Right ventricle myocardium superior (tissue), 1 donor: ENCODE results near the gene BIRC5. TPM values are rescaled to one million over a fixed set of nuclear protein-coding genes. Genes with fewer than 3 reads are reported as not detected.

Source experiments
- ATAC-seq: fragments of 200-7000 bp; cut with Tn5 transposase; one replicate; pipeline ENCODE4 v1.9.1; 2020; ENCODE audit warnings: mild to moderate bottlenecking; ENCODE audit not compliant: poor library complexity
- DNase-seq: peaks from one replicate; pipeline ENCODE4 v3.0.0-alpha.2; 2020
- intact Hi-C: fragments of 100-400 bp; cut with DNase I; formaldehyde crosslinking; loops from one replicate; pipeline ENCODE4 v1.11.2; 2022
- total RNA-seq: library from RNA; stranded (reverse); fragmentation: NEBNext Ultra II Directional; extraction: Animal tissue kit (Norgen Biotek cat#: 25700); gene quantifications from one replicate; pipeline ENCODE4 v1.2.1, GENCODE V29; 2021
- donor health status: DM: no; HTN: yes; CAD: no; lungs with severe emphysema.

Gene BIRC5
- total RNA-seq, 1 donor from 2014 or later = 1.7 TPM

DNA sequence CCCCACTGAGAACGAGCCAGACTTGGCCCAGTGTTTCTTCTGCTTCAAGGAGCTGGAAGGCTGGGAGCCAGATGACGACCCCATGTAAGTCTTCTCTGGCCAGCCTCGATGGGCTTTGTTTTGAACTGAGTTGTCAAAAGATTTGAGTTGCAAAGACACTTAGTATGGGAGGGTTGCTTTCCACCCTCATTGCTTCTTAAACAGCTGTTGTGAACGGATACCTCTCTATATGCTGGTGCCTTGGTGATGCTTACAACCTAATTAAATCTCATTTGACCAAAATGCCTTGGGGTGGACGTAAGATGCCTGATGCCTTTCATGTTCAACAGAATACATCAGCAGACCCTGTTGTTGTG, 631 bp downstream of the BIRC5 start:
- intact Hi-C loops = no loop called here
- no peak for DNase-seq
- ATAC-seq = no peak

DNA sequence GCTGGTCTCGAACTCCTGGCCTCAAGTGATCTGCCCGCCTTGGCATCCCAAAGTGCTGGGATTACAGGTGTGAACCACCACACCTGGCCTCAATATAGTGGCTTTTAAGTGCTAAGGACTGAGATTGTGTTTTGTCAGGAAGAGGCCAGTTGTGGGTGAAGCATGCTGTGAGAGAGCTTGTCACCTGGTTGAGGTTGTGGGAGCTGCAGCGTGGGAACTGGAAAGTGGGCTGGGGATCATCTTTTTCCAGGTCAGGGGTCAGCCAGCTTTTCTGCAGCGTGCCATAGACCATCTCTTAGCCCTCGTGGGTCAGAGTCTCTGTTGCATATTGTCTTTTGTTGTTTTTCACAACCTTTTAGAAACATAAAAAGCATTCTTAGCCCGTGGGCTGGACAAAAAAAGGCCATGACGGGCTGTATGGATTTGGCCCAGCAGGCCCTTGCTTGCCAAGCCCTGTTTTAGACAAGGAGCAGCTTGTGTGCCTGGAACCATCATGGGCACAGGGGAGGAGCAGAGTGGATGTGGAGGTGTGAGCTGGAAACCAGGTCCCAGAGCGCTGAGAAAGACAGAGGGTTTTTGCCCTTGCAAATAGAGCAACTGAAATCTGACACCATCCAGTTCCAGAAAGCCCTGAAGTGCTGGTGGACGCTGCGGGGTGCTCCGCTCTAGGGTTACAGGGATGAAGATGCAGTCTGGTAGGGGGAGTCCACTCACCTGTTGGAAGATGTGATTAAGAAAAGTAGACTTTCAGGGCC, 5.5 kb downstream of the BIRC5 start:
- intact Hi-C loops = no loop called here

DNA sequence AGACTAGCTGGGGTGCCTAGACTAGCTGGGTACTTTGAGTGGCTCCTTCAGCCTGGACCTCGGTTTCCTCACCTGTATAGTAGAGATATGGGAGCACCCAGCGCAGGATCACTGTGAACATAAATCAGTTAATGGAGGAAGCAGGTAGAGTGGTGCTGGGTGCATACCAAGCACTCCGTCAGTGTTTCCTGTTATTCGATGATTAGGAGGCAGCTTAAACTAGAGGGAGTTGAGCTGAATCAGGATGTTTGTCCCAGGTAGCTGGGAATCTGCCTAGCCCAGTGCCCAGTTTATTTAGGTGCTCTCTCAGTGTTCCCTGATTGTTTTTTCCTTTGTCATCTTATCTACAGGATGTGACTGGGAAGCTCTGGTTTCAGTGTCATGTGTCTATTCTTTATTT, 9.0 kb downstream of the BIRC5 start:
- intact Hi-C loops = no loop called here
- ATAC-seq (no peak), DNase-seq (no peak)

More for the DNA sequence above, 5.5 kb downstream of the BIRC5 start:
- no peak for DNase-seq
- ATAC-seq = no peak

DNA sequence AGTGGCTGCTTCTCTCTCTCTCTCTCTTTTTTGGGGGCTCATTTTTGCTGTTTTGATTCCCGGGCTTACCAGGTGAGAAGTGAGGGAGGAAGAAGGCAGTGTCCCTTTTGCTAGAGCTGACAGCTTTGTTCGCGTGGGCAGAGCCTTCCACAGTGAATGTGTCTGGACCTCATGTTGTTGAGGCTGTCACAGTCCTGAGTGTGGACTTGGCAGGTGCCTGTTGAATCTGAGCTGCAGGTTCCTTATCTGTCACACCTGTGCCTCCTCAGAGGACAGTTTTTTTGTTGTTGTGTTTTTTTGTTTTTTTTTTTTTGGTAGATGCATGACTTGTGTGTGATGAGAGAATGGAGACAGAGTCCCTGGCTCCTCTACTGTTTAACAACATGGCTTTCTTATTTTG, 9.7 kb downstream of the BIRC5 start:
- no peak for DNase-seq
- no peak for ATAC-seq
- intact Hi-C loops = no loop called here

GRCh38 chr17:78224231-78225087, 10.4 kb downstream of the BIRC5 start:
- DNase-seq = no peak
- intact Hi-C loops = no loop called here
- ATAC-seq = no peak

- ATAC-seq (no peak), DNase-seq (no peak)
- intact Hi-C loops = no loop called here
These were observed 11.2 kb downstream of the BIRC5 start for GRCh38 chr17:78225088-78225865.

GRCh38 chr17:78226055-78226758, 12.2 kb downstream of the BIRC5 start:
- no peak for DNase-seq
- intact Hi-C loops = no loop called here

GRCh38 chr17:78226759-78227454, 12.9 kb downstream of the BIRC5 start:
- DNase-seq (no peak), ATAC-seq (no peak)
- intact Hi-C loops = no loop called here

More at GRCh38 chr17:78226055-78226758, 12.2 kb downstream of the BIRC5 start:
- ATAC-seq = no peak

DNA sequence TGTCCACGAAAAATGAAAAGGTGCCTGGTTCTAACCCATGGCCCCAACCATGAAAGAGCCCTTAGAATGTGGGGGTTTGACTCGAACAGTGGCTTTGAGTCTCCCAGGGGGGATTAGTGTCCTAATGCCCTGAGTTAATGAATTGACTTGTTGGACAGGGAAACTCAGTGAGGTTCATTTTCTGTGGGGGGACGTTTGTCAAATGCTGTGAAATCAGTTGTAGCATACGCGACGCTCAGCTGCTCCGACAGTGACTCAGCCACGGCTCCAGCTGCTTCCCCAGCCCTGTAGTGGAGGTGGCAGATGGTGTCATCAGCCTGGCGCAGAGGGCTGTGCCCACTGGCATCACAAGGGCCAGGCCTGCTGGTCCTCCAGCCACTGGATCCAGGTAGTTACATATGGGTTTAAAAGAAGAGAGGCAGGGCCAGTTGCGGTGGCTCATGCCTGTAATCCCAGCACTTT, 13.4 kb downstream of the BIRC5 start:
- intact Hi-C loops = no loop called here
- ATAC-seq (no peak), DNase-seq (no peak)

- intact Hi-C loops = no loop called here
- ATAC-seq = no peak
- DNase-seq = no peak
These were observed 14.1 kb downstream of the BIRC5 start for GRCh38 chr17:78228176-78228575.

DNA sequence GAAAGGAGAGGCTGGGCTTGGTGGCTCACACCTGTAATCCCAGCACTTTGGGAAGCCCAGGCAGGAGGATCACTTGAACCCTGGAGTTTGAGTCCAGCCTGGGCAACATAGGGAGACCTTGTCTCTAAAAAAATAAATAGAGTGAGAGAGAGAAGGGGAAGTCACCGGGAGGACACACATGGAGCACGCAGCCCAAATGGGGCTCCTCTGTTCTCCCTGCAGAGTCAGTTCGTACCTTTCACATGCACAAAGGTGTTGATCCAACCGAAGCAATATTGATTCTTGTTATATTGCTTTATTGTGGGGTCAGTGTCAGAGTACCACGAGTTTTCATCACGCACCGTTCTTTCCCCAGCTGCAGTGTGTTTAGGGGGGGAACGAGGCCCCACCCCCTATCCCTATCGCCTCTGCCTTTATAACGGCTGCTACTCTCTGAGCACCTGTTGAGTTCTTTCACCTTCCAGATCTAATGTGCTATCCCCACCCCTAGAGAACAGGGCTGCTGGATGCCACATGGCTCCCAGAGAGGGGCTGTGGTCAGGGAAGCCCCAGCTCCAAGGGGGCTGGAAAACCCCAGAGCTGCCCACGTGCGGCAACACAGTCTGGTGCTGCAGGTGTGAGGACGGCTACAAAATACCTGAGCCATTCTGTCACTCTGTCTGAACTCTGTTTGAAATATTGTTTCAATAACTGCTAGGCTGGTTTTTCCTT, 16.4 kb downstream of the BIRC5 start:
- DNase-seq = no peak
- intact Hi-C loops = no loop called here
- ATAC-seq = no peak

- ATAC-seq (no peak), DNase-seq (no peak)
- intact Hi-C loops = no loop called here
These were observed 17.2 kb downstream of the BIRC5 start, which contains the start of gene TMEM235 for GRCh38 chr17:78230996-78231935. TSS of gene TMEM235 (plus strand) at chr17:78231631. CDS start at chr17:78232024, 393 bp downstream.

- no peak for ATAC-seq
- DNase-seq = no peak
These were observed 18.2 kb downstream of the BIRC5 start for GRCh38 chr17:78231991-78232858.

GRCh38 chr17:78232859-78233173, 18.8 kb downstream of the BIRC5 start:
- intact Hi-C loops = no loop called here
- ATAC-seq (no peak), DNase-seq (no peak)

More at GRCh38 chr17:78231991-78232858, 18.2 kb downstream of the BIRC5 start:
- intact Hi-C loops = no loop called here

- intact Hi-C loops = no loop called here
- ATAC-seq (no peak), DNase-seq (no peak)
These were observed 19.6 kb downstream of the BIRC5 start for GRCh38 chr17:78233678-78234077.
